GM18868 (cell line): ENCODE results near the gene MMP7.
"Not testable (repeated sequence)": the region's sequence is repeated elsewhere in the genome, so short reads cannot be mapped to it uniquely, and the experiment has no call there.

Experiments
- ATAC-seq: cut with Tn5 transposase; IDR thresholded peaks from one replicate; pipeline ENCODE4 v1.9.1; 2021; ENCODE audit warnings: mild to moderate bottlenecking, moderate library complexity; ENCODE audit not compliant: unreplicated experiment

The MMP7 gene

GRCh38 chr11:102544594-102544993 is 14.0 kb upstream of the MMP7 start:
- ATAC-seq = no peak

- ATAC-seq = no peak
These were observed 9.0 kb upstream of the MMP7 start for GRCh38 chr11:102539567-102539966.

GRCh38 chr11:102538932-102539331 is 8.4 kb upstream of the MMP7 start:
- ATAC-seq = no peak

- ATAC-seq = no peak
These were observed 3.8 kb upstream of the MMP7 start for GRCh38 chr11:102534261-102534872.

- no peak for ATAC-seq
These were observed 1.9 kb downstream of the MMP7 start for GRCh38 chr11:102528618-102529017.

- no peak for ATAC-seq
These were observed 2.9 kb downstream of the MMP7 start for GRCh38 chr11:102527684-102528083.

GRCh38 chr11:102527041-102527440 is 3.5 kb downstream of the MMP7 start:
- ATAC-seq = no peak

- no peak for ATAC-seq
These were observed 6.7 kb downstream of the MMP7 start for GRCh38 chr11:102523887-102524286.

GRCh38 chr11:102523189-102523570 is 7.4 kb downstream of the MMP7 start:
- no peak for ATAC-seq

- peak; percentile 61 for ATAC-seq
These were observed 8.0 kb downstream of the MMP7 start for GRCh38 chr11:102522312-102523188.

- no peak for ATAC-seq
These were observed 9.4 kb downstream of the MMP7 start for GRCh38 chr11:102521121-102521520.

GRCh38 chr11:102520514-102520913 is 10.0 kb downstream of the MMP7 start:
- ATAC-seq = no peak

- no peak for ATAC-seq
These were observed 12.1 kb downstream of the MMP7 start for GRCh38 chr11:102518296-102519094.

GRCh38 chr11:102517670-102518069 is 12.9 kb downstream of the MMP7 start:
- no peak for ATAC-seq

GRCh38 chr11:102516179-102516578 is 14.4 kb downstream of the MMP7 start:
- ATAC-seq = no peak

GRCh38 chr11:102513869-102514268 is 16.7 kb downstream of the MMP7 start:
- no peak for ATAC-seq

- no peak for ATAC-seq
These were observed 20.0 kb downstream of the MMP7 start for GRCh38 chr11:102510439-102511135.

- not testable (repeated sequence) for ATAC-seq
These were observed 27.7 kb downstream of the MMP7 start for GRCh38 chr11:102502831-102503230.

- no peak for ATAC-seq
These were observed 29.7 kb downstream of the MMP7 start for GRCh38 chr11:102500829-102501228.

- ATAC-seq = no peak
These were observed 30.6 kb downstream of the MMP7 start for GRCh38 chr11:102499931-102500330.

GRCh38 chr11:102499151-102499550 is 31.4 kb downstream of the MMP7 start:
- ATAC-seq = no peak
